Endothelial cell of umbilical vein (primary cell): ENCODE results near the gene EFCAB8.

Experiments
- CTCF ChIP-seq, 2 donors: IDR thresholded peaks; 1 replicate in 1 of 2; 2 replicates in 1 of 2; pipeline ENCODE4 v1.5.1; 2011; ENCODE audit warnings: low read length in 2 of 2, mild to moderate bottlenecking in 2 of 2, moderate library complexity in 2 of 2, control low read depth in 1 of 2, inconsistent platforms in 1 of 2, low read depth in 1 of 2; ENCODE audit not compliant: insufficient read depth in 1 of 2; ENCODE audit errors: extremely low read depth in 1 of 2
- GATA2 ChIP-seq: IDR thresholded peaks from 2 replicates; pipeline ENCODE4 v1.7.0; 2011; ENCODE audit warnings: low read depth, mild to moderate bottlenecking, moderate library complexity, mixed read lengths, low read length; ENCODE audit not compliant: insufficient read length, insufficient read depth
- POLR2A ChIP-seq: IDR thresholded peaks from 2 replicates; pipeline ENCODE4 v1.6.1; 2012; ENCODE audit warnings: low read depth, mild to moderate bottlenecking, control low read depth, low read length
- POLR2AphosphoS5 ChIP-seq: IDR thresholded peaks from 2 replicates; pipeline ENCODE4 v1.6.1; 2012; ENCODE audit warnings: low read depth, mild to moderate bottlenecking, control low read depth, low read length, moderate library complexity; ENCODE audit not compliant: insufficient read depth

DNA sequence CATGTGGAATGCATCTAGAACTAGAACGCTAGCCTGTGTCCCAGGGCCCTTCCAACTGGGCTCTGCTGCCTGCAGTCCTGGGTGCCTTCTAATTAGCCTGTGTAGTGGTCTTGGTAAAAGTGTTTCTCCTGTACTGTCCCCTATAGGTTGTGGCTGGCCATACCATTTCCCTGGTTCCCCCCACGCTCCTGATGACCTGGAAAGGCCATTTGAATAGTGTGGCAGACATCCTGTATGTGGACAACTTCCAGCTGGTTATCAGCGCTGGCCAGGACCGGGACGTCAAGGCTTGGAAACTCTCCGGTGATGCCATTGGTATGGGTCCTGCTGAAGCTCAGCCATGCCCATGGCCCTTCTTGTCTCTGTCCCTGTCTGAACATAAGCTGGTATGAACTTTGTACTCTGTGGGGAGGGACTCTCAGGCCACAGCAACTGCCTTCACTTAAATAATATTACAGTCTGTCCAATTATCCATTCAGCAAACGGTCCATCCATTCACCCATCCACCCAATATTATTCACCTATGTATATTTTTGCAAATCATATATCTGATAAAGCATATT, 84.8 kb downstream of the EFCAB8 start:
- TF ChIP-seq CTCF (IDR thresholded peaks at IDR 0.05; ENCODE audit: extremely low read depth in 1 of 2, insufficient read depth in 1 of 2, low read depth in 1 of 2, low read length in 2 of 2) (no peak), GATA2 (no peak), POLR2A (no peak), POLR2AphosphoS5 (no peak)
